ENCODE measurements around the gene VEGFD. TPM values are rescaled to one million over a fixed set of nuclear protein-coding genes. Genes with fewer than 3 reads are reported as not detected.

The VEGFD gene
- total RNA-seq = not detected
- total RNA-seq (2013) = not detected

- no peak within 1 kb of the TSS for H3K4me3 ChIP-seq (ENCODE audit: low read length)
- intact Hi-C loops (cut with micrococcal nuclease) = no loop called here
- H3K36me3 ChIP-seq (ENCODE audit: control insufficient read depth, insufficient read depth, low read length) = no peaks in the 10 kb centered on the region
- Mint-ChIP-seq H3K27me3 (ENCODE audit: low read depth in 2 of 2) (peaks cover 6 to 49% of the 10 kb centered on the region in 2 donors), H3K9me3 (no peaks in the 10 kb centered on the region), H3K36me3 (no peaks in the 10 kb centered on the region), H3K27ac (no peak within 1 kb of the TSS), H3K4me3 (no peak within 1 kb of the TSS), H3K4me1 (no peaks in the 10 kb centered on the region)
- no peak within 1 kb of the TSS for H3K27ac ChIP-seq (ENCODE audit: low read length)
- ATAC-seq (no peak), DNase-seq (no peak)
- 97% methylated on average over 2 of the region's 2 CpGs for WGBS (ENCODE audit: insufficient coverage)
- H3K4me1 ChIP-seq (ENCODE audit: control insufficient read depth, insufficient read depth, low read length) = no peaks in the 10 kb centered on the region
- no peaks in the 10 kb centered on the region for H3K27me3 ChIP-seq (ENCODE audit: control insufficient read depth, insufficient read depth, low read length)
- no peaks in the 10 kb centered on the region for H3K9me3 ChIP-seq (ENCODE audit: control insufficient read depth, insufficient read depth, low read length)
- no peak for TF ChIP-seq CTCF (IDR thresholded peaks at IDR 0.05)
Observed at GRCh38 chrX:15384304-15384703, at the start of gene VEGFD. VEGFD (minus strand) TSS chrX:15384413; CDS start chrX:15383946, 467 bp downstream.

GRCh38 chrX:15430584-15430983, 46.4 kb upstream of the VEGFD start:
- Mint-ChIP-seq H3K27ac (no peak overlapping the region), H3K9me3 (peaks cover 0 to 3% of the 10 kb centered on the region in 2 donors), H3K4me1 (no peaks in the 10 kb centered on the region), H3K36me3 (no peaks in the 10 kb centered on the region), H3K27me3 (ENCODE audit: low read depth in 2 of 2) (peaks cover 20 to 54% of the 10 kb centered on the region in 2 donors), H3K4me3 (no peak overlapping the region)
- H3K27me3 ChIP-seq (ENCODE audit: control insufficient read depth, insufficient read depth, low read length) = no peaks in the 10 kb centered on the region
- TF ChIP-seq CTCF (IDR thresholded peaks at IDR 0.05) = no peak
- H3K4me1 ChIP-seq (ENCODE audit: control insufficient read depth, insufficient read depth, low read length) = no peaks in the 10 kb centered on the region
- intact Hi-C loops (cut with micrococcal nuclease) = no loop called here
- H3K4me3 ChIP-seq (ENCODE audit: low read length) = no peak overlapping the region
- no peaks in the 10 kb centered on the region for H3K9me3 ChIP-seq (ENCODE audit: control insufficient read depth, insufficient read depth, low read length)
- WGBS (ENCODE audit: insufficient coverage) = no CpG with 5 or more reads among the region's 1 CpG
- DNase-seq = no peak
- H3K27ac ChIP-seq (ENCODE audit: low read length) = no peak overlapping the region
- no peak for ATAC-seq
- no peaks in the 10 kb centered on the region for H3K36me3 ChIP-seq (ENCODE audit: control insufficient read depth, insufficient read depth, low read length)

GRCh38 chrX:15430076-15430475, 45.9 kb upstream of the VEGFD start:
- Mint-ChIP-seq H3K9me3 (peaks cover 0 to 3% of the 10 kb centered on the region in 2 donors), H3K4me3 (no peak overlapping the region), H3K4me1 (no peaks in the 10 kb centered on the region), H3K36me3 (no peaks in the 10 kb centered on the region), H3K27me3 (ENCODE audit: low read depth in 2 of 2) (peaks cover 20 to 52% of the 10 kb centered on the region in 2 donors), H3K27ac (no peak overlapping the region)
- Histone ChIP-seq H3K36me3 (ENCODE audit: control insufficient read depth, insufficient read depth, low read length) (no peaks in the 10 kb centered on the region), H3K4me3 (ENCODE audit: low read length) (no peak overlapping the region), H3K9me3 (ENCODE audit: control insufficient read depth, insufficient read depth, low read length) (no peaks in the 10 kb centered on the region), H3K4me1 (ENCODE audit: control insufficient read depth, insufficient read depth, low read length) (no peaks in the 10 kb centered on the region), H3K27ac (ENCODE audit: low read length) (no peak overlapping the region), H3K27me3 (ENCODE audit: control insufficient read depth, insufficient read depth, low read length) (no peaks in the 10 kb centered on the region)
- no peak for TF ChIP-seq CTCF (IDR thresholded peaks at IDR 0.05)
- intact Hi-C loops (cut with micrococcal nuclease) = no loop called here
- no CpG with 5 or more reads among the region's 2 CpGs for WGBS (ENCODE audit: insufficient coverage)
- DNase-seq (no peak), ATAC-seq (no peak)

GRCh38 chrX:15425024-15425423, 40.8 kb upstream of the VEGFD start:
- Histone ChIP-seq H3K9me3 (ENCODE audit: control insufficient read depth, insufficient read depth, low read length) (no peaks in the 10 kb centered on the region), H3K27ac (ENCODE audit: low read length) (no peak overlapping the region), H3K4me1 (ENCODE audit: control insufficient read depth, insufficient read depth, low read length) (no peaks in the 10 kb centered on the region), H3K4me3 (ENCODE audit: low read length) (no peak overlapping the region), H3K27me3 (ENCODE audit: control insufficient read depth, insufficient read depth, low read length) (no peaks in the 10 kb centered on the region), H3K36me3 (ENCODE audit: control insufficient read depth, insufficient read depth, low read length) (no peaks in the 10 kb centered on the region)
- WGBS (ENCODE audit: insufficient coverage) = 83% methylated on average over 1 of the region's 1 CpG
- intact Hi-C loops (cut with micrococcal nuclease) = no loop called here
- no peak for ATAC-seq
- Mint-ChIP-seq H3K27ac (no peak overlapping the region), H3K4me3 (no peak overlapping the region), H3K4me1 (no peaks in the 10 kb centered on the region), H3K27me3 (ENCODE audit: low read depth in 2 of 2) (peaks cover 5 to 30% of the 10 kb centered on the region in 2 donors), H3K9me3 (no peaks in the 10 kb centered on the region), H3K36me3 (no peaks in the 10 kb centered on the region)
- no peak for TF ChIP-seq CTCF (IDR thresholded peaks at IDR 0.05)
- no peak for DNase-seq
